ENCODE results near the gene PCDHA1.
"Not testable (repeated sequence)": the region's sequence is repeated elsewhere in the genome, so short reads cannot be mapped to it uniquely, and the experiment has no call there.

The PCDHA1 gene

GRCh38 chr5:140796718-140797095 lies 10.8 kb downstream of the PCDHA1 start:
- Histone ChIP-seq H3K4me3 (ENCODE audit: low read length, poor library complexity, severe bottlenecking) (no peak overlapping the region), H3K36me3 (ENCODE audit: insufficient read depth, low read length) (no peaks in the 10 kb centered on the region)
- TF ChIP-seq, protein P1, sequence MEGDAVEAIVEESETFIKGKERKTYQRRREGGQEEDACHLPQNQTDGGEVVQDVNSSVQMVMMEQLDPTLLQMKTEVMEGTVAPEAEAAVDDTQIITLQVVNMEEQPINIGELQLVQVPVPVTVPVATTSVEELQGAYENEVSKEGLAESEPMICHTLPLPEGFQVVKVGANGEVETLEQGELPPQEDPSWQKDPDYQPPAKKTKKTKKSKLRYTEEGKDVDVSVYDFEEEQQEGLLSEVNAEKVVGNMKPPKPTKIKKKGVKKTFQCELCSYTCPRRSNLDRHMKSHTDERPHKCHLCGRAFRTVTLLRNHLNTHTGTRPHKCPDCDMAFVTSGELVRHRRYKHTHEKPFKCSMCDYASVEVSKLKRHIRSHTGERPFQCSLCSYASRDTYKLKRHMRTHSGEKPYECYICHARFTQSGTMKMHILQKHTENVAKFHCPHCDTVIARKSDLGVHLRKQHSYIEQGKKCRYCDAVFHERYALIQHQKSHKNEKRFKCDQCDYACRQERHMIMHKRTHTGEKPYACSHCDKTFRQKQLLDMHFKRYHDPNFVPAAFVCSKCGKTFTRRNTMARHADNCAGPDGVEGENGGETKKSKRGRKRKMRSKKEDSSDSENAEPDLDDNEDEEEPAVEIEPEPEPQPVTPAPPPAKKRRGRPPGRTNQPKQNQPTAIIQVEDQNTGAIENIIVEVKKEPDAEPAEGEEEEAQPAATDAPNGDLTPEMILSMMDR (conservative IDR thresholded peaks at IDR 0.05; ENCODE audit: low read length) = no peak
- no peak for TF ChIP-seq EZH2phosphoT487 (IDR thresholded peaks at IDR 0.05; ENCODE audit: borderline replicate concordance)

GRCh38 chr5:140800816-140801493 lies 15.0 kb downstream of the PCDHA1 start, which contains the start of gene PCDHA3:
PCDHA3 (plus strand) TSS chr5:140801057.
- Histone ChIP-seq H3K4me1 (ENCODE audit: insufficient read depth, low read length, poor library complexity, severe bottlenecking) (no peaks in the 10 kb centered on the region), H3K36me3 (ENCODE audit: insufficient read depth, low read length) (no peaks in the 10 kb centered on the region), H3K9ac (ENCODE audit: low read depth, low read length, poor library complexity, severe bottlenecking) (no peak within 1 kb of the TSS), H3K27me3 (ENCODE audit: insufficient read depth, low read length, poor library complexity, severe bottlenecking) (no peaks in the 10 kb centered on the region), H3K4me3 (ENCODE audit: low read length, poor library complexity, severe bottlenecking) (no peak within 1 kb of the TSS), H3K4me2 (ENCODE audit: low read depth, low read length, poor library complexity, severe bottlenecking) (no peak within 1 kb of the TSS), H2AFZ (ENCODE audit: low read length) (no peak within 1 kb of the TSS), H3K9me3 (ENCODE audit: insufficient read depth, low read depth, low read length) (no peaks in the 10 kb centered on the region), H4K20me1 (ENCODE audit: insufficient read depth, low read length, poor library complexity, severe bottlenecking) (no peaks in the 10 kb centered on the region), H3K79me2 (ENCODE audit: insufficient read depth, low read length) (no peaks in the 10 kb centered on the region), H3K9me2 (replicated peaks; ENCODE audit: low read depth, low read length) (no peaks in the 10 kb centered on the region), H3F3A (ENCODE audit: low read depth) (no peaks in the 10 kb centered on the region)
- no peak for TF ChIP-seq EZH2phosphoT487 (IDR thresholded peaks at IDR 0.05; ENCODE audit: borderline replicate concordance)
- TF ChIP-seq, protein P1 (conservative IDR thresholded peaks at IDR 0.05; ENCODE audit: low read length) = no peak

More at GRCh38 chr5:140796718-140797095, 10.8 kb downstream of the PCDHA1 start:
- Histone ChIP-seq H3K9me3 (ENCODE audit: insufficient read depth, low read depth, low read length) (no peaks in the 10 kb centered on the region), H2AFZ (ENCODE audit: low read length) (no peak overlapping the region), H4K20me1 (ENCODE audit: insufficient read depth, low read length, poor library complexity, severe bottlenecking) (no peaks in the 10 kb centered on the region), H3K9me2 (replicated peaks; ENCODE audit: low read depth, low read length) (no peaks in the 10 kb centered on the region), H3K4me2 (ENCODE audit: low read depth, low read length, poor library complexity, severe bottlenecking) (no peak overlapping the region), H3K27me3 (ENCODE audit: insufficient read depth, low read length, poor library complexity, severe bottlenecking) (no peaks in the 10 kb centered on the region), H3K79me2 (ENCODE audit: insufficient read depth, low read length) (no peaks in the 10 kb centered on the region), H3F3A (ENCODE audit: low read depth) (no peaks in the 10 kb centered on the region), H3K4me1 (ENCODE audit: insufficient read depth, low read length, poor library complexity, severe bottlenecking) (no peaks in the 10 kb centered on the region), H3K9ac (ENCODE audit: low read depth, low read length, poor library complexity, severe bottlenecking) (no peak overlapping the region)

DNA sequence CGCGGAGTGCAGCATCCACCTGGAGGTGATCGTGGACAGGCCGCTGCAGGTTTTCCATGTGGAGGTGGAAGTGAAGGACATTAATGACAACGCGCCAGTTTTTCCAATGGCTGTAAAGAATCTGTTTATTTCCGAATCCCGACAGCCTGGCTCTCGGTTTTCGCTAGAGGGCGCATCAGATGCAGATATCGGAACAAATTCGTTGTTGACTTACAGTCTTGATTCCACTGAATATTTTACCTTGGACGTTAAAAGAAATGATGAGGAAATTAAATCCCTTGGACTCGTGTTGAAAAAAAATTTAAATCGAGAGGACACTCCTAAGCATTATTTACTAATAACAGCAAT lies 15.5 kb downstream of the PCDHA1 start:
- Histone ChIP-seq H4K20me1 (ENCODE audit: insufficient read depth, low read length, poor library complexity, severe bottlenecking) (no peaks in the 10 kb centered on the region), H3K9ac (ENCODE audit: low read depth, low read length, poor library complexity, severe bottlenecking) (no peak overlapping the region), H3K36me3 (ENCODE audit: insufficient read depth, low read length) (no peaks in the 10 kb centered on the region), H3K4me2 (ENCODE audit: low read depth, low read length, poor library complexity, severe bottlenecking) (no peak overlapping the region), H3K4me3 (ENCODE audit: low read length, poor library complexity, severe bottlenecking) (no peak overlapping the region), H3K4me1 (ENCODE audit: insufficient read depth, low read length, poor library complexity, severe bottlenecking) (no peaks in the 10 kb centered on the region), H3K79me2 (ENCODE audit: insufficient read depth, low read length) (no peaks in the 10 kb centered on the region), H3K27me3 (ENCODE audit: insufficient read depth, low read length, poor library complexity, severe bottlenecking) (no peaks in the 10 kb centered on the region), H2AFZ (ENCODE audit: low read length) (no peak overlapping the region), H3K9me3 (ENCODE audit: insufficient read depth, low read depth, low read length) (no peaks in the 10 kb centered on the region), H3K9me2 (replicated peaks; ENCODE audit: low read depth, low read length) (no peaks in the 10 kb centered on the region), H3F3A (ENCODE audit: low read depth) (no peaks in the 10 kb centered on the region)
- TF ChIP-seq, protein P1 (conservative IDR thresholded peaks at IDR 0.05; ENCODE audit: low read length) = no peak

DNA sequence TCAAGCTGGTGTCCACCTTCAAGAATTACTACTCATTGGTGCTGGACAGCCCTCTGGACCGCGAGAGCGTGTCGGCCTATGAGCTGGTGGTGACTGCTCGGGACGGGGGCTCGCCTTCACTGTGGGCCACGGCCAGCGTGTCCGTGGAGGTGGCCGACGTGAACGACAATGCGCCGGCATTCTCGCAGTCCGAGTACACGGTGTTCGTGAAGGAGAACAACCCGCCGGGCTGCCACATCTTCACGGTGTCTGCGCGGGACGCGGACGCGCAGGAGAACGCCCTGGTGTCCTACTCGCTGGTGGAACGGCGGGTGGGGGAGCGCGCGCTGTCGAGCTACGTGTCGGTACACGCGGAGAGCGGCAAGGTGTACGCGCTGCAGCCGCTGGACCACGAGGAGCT lies 16.4 kb downstream of the PCDHA1 start:
- H2AFZ ChIP-seq (ENCODE audit: low read length); H3K27me3 ChIP-seq (ENCODE audit: insufficient read depth, low read length, poor library complexity, severe bottlenecking); H3K4me1 ChIP-seq (ENCODE audit: insufficient read depth, low read length, poor library complexity, severe bottlenecking); H3F3A ChIP-seq (ENCODE audit: low read depth); H3K9me2 ChIP-seq (replicated peaks; ENCODE audit: low read depth, low read length); H3K9me3 ChIP-seq (ENCODE audit: insufficient read depth, low read depth, low read length); H3K36me3 ChIP-seq (ENCODE audit: insufficient read depth, low read length); H3K4me2 ChIP-seq (ENCODE audit: low read depth, low read length, poor library complexity, severe bottlenecking); H3K4me3 ChIP-seq (ENCODE audit: low read length, poor library complexity, severe bottlenecking); H3K9ac ChIP-seq (ENCODE audit: low read depth, low read length, poor library complexity, severe bottlenecking); H3K79me2 ChIP-seq (ENCODE audit: insufficient read depth, low read length); H4K20me1 ChIP-seq (ENCODE audit: insufficient read depth, low read length, poor library complexity, severe bottlenecking): not testable (repeated sequence)

All from Loucy (cell line).